Heart left ventricle (tissue), 16 donors: Measurements from ENCODE around the gene MAGI1. TPM values are rescaled to one million over a fixed set of nuclear protein-coding genes. Genes with fewer than 3 reads are reported as not detected.

Experiments used
- ATAC-seq, 4 donors: fragments of 200-7000 bp; cut with Tn5 transposase; one replicate each; pipeline ENCODE4 v1.9.1; 2020 to 2022; ENCODE audit warnings: moderate library complexity in 4 of 4, mild to moderate bottlenecking in 3 of 4, moderate number of reproducible peaks in 1 of 4
- DNase-seq, 5 donors: peaks; one replicate each; pipeline ENCODE4 v3.0.0-alpha.2; 2020
- H3K27ac ChIP-seq, 12 donors: fragments of 200-600 bp; sonication (generic) in 4 of 12; one replicate each; pipeline versions ENCODE4 v1.5.0 to v1.8.0; 2016 to 2022; ENCODE audit warnings: mild to moderate bottlenecking in 2 of 12
- H3K27me3 ChIP-seq, 9 donors: fragments of 200-600 bp; sonication (generic) in 2 of 9; one replicate each; pipeline versions ENCODE4 v1.5.1 to v1.8.0; 2016 to 2022; ENCODE audit warnings: mild to moderate bottlenecking in 3 of 9
- H3K36me3 ChIP-seq, 9 donors: fragments of 200-600 bp; sonication (generic) in 2 of 9; one replicate each; pipeline versions ENCODE4 v1.5.0 to v1.8.0; 2018 to 2022; ENCODE audit warnings: mild to moderate bottlenecking in 2 of 9
- H3K4me1 ChIP-seq, 12 donors: fragments of 200-600 bp; sonication (generic) in 4 of 12; one replicate each; pipeline versions ENCODE4 v1.5.0 to v1.8.0; 2016 to 2022; ENCODE audit warnings: mild to moderate bottlenecking in 3 of 12
- H3K4me3 ChIP-seq, 12 donors: fragments of 200-600 bp; sonication (generic) in 4 of 12; one replicate each; pipeline versions ENCODE4 v1.5.0 to v1.8.0; 2017 to 2022; ENCODE audit warnings: mild to moderate bottlenecking in 9 of 12, moderate library complexity in 4 of 12
- H3K9me3 ChIP-seq, 12 donors: fragments of 200-600 bp; sonication (generic) in 4 of 12; one replicate each; pipeline versions ENCODE4 v1.5.0 to v1.8.0; 2016 to 2022; ENCODE audit warnings: mild to moderate bottlenecking in 1 of 12
- CTCF ChIP-seq, 12 donors: fragments of 200-600 bp; sonication (generic) in 4 of 12; IDR thresholded peaks; one replicate each; pipeline versions ENCODE4 v1.5.0 to v1.8.0; 2018 to 2022; ENCODE audit warnings: antibody characterized with exemption in 12 of 12, mild to moderate bottlenecking in 5 of 12
- POLR2A ChIP-seq, 2 donors: fragments of 450-650 bp; IDR thresholded peaks; one replicate each; pipeline ENCODE4 v1.6.1; 2017; ENCODE audit warnings: antibody characterized with exemption in 2 of 2, mild to moderate bottlenecking in 2 of 2, moderate library complexity in 2 of 2
- WGBS, 4 donors: extraction: QIAGEN DNeasy Blood & Tissue Kit in 2 of 4; methylation state at CpG; one replicate each; pipeline versions ENCODE4 v1.1.5 to v1.1.7; 2013 to 2018; 5-methylcytosine and 5-hydroxymethylcytosine counted together
- intact Hi-C, 10 donors: fragments of 100-400 bp; cut with DNase I; formaldehyde crosslinking; loops; one replicate each; pipeline versions ENCODE4 v1.11.1 to v1.14.2; 2022
- polyA plus RNA-seq, 2 donors: library from polyadenylated mRNA; stranded (reverse); fragments of 200-250 nt; gene quantifications; one replicate each; pipeline ENCODE4 v1.2.3, GENCODE V29; 2013
- total RNA-seq, 9 donors: library from RNA; depleted of rRNA in 2 of 9; stranded (reverse); fragments of >200 nt in 2 of 9; fragmentation: NEBNext Ultra II Directional in 3 of 9; extraction: Animal tissue kit (Norgen Biotek cat#: 25700) in 3 of 9; gene quantifications; one replicate each; pipeline versions ENCODE4 v1.1.0 to v1.2.4, GENCODE V29; 2016 to 2023
- donor health status: ischemic (EF 13 %, LVEDD 7.1; RV severe dilation, severe dysfunction).
- donor health status: healthy with polysubstance abuse.
- donor health status: DM: no; HTN: yes; CAD: no.
- donor health status: DM: no; HTN: no; CAD: no.
- donor health status: ischemic (EF 25% LVEDD 6.9; RV normal size, moderate dysfunction).
- donor health status: ischemic (EF 25% LVEDD 5.7; RV mildly dilated, moderate dysfunction).
- donor health status: healthy.
- donor health status: DM: yes; HTN: yes; CAD: no.
- donor health status: ischemic (EF 35%, LVEDD 5.7; RV mildly dilated, moderate dysfunction).
- donor health status: nonischemic (EF 11% LVEDD 7.7; RV severe dilation, severe dysfunction).
- donor health status: DM: yes; HTN: yes; CAD: no.
- donor health status: PGD.
- donor health status: ischemic (EF 29% LVEDD 5.4; RV normal size, mild dysfunction).
- donor health status: nonischemic (EF 23%, LVEDD 6.1; RV moderate dilation, normal function).

Gene MAGI1
- total and polyA plus RNA-seq, 11 donors, result 18.5 to 52.1 (median 31.4) TPM

GRCh38 chr3:65984975-65985374 is 53.7 kb downstream of the MAGI1 start:
- 35 to 65% (median 39%) methylated on average over 1 of the region's 1 CpG for WGBS, 4 donors
- H3K36me3 ChIP-seq, result no peaks in the 10 kb centered on the region
- peak overlapping the region in 3 of 12 donors; percentile 25 to 50 (median 30) for H3K27ac ChIP-seq
- H3K4me1 ChIP-seq, result peaks cover 0 to 61% (median 15%) of the 10 kb centered on the region in 12 donors
- no peak for TF ChIP-seq POLR2A (IDR thresholded peaks at IDR 0.05)
- intact Hi-C loops, result loop anchor here in 1 of 10 donors (5.0 kb wide), 1 partner anchor 52 kb away; the partner anchor contains the start of gene MAGI1
- no peaks in the 10 kb centered on the region for H3K9me3 ChIP-seq
- DNase-seq (no peak), ATAC-seq (peak in 3 of 4 donors; percentile 41 to 58 (median 47))
- H3K27me3 ChIP-seq, result no peaks in the 10 kb centered on the region
- no peak overlapping the region for H3K4me3 ChIP-seq

- Histone ChIP-seq H3K27ac (no peak overlapping the region), H3K4me1 (peaks cover 0 to 64% (median 23%) of the 10 kb centered on the region in 12 donors), H3K9me3 (no peaks in the 10 kb centered on the region), H3K36me3 (no peaks in the 10 kb centered on the region), H3K27me3 (no peaks in the 10 kb centered on the region), H3K4me3 (no peak overlapping the region)
- DNase-seq (no peak), ATAC-seq (no peak)
- TF ChIP-seq POLR2A (IDR thresholded peaks at IDR 0.05), result no peak
- no peak for TF ChIP-seq CTCF (IDR thresholded peaks at IDR 0.05)
- intact Hi-C loops, result no loop called here
- WGBS, 4 donors, result 85 to 91% (median 90%) methylated on average over 1 of the region's 1 CpG
These were observed 55.6 kb downstream of the MAGI1 start for GRCh38 chr3:65983100-65983499.

GRCh38 chr3:65979731-65980130 is 59.0 kb downstream of the MAGI1 start:
- no peaks in the 10 kb centered on the region for H3K27me3 ChIP-seq
- peaks cover 0 to 36% (median 9%) of the 10 kb centered on the region in 12 donors for H3K4me1 ChIP-seq
- H3K27ac ChIP-seq, result peak overlapping the region in 6 of 12 donors; percentile 3 to 48 (median 22)
- no peak overlapping the region for H3K4me3 ChIP-seq
- H3K9me3 ChIP-seq, result no peaks in the 10 kb centered on the region
- no peaks in the 10 kb centered on the region for H3K36me3 ChIP-seq
- no peak for TF ChIP-seq POLR2A (IDR thresholded peaks at IDR 0.05)
- TF ChIP-seq CTCF (IDR thresholded peaks at IDR 0.05), result no peak
- peak in 2 of 4 donors; percentile 37 to 52 for ATAC-seq
- WGBS, 4 donors, result 73 to 83% (median 77%) methylated on average over 4 of the region's 4 CpGs
- intact Hi-C loops, result no loop called here
- no peak for DNase-seq

GRCh38 chr3:65979162-65979561 is 59.6 kb downstream of the MAGI1 start:
- H3K36me3 ChIP-seq, result no peaks in the 10 kb centered on the region
- peaks cover 0 to 38% (median 9%) of the 10 kb centered on the region in 12 donors for H3K4me1 ChIP-seq
- intact Hi-C loops, result no loop called here
- ATAC-seq (peak in 3 of 4 donors; percentile 54 to 74 (median 66)), DNase-seq (peak in 1 of 5 donors; percentile 30)
- H3K27me3 ChIP-seq, result no peaks in the 10 kb centered on the region
- no peak for TF ChIP-seq POLR2A (IDR thresholded peaks at IDR 0.05)
- no peak for TF ChIP-seq CTCF (IDR thresholded peaks at IDR 0.05)
- 24 to 52% (median 29%) methylated on average over 6 of the region's 6 CpGs for WGBS, 4 donors
- no peak overlapping the region for H3K4me3 ChIP-seq
- peak overlapping the region in 7 of 12 donors; percentile 3 to 48 (median 17) for H3K27ac ChIP-seq
- H3K9me3 ChIP-seq, result no peaks in the 10 kb centered on the region

GRCh38 chr3:65978116-65978515 is 60.6 kb downstream of the MAGI1 start:
- TF ChIP-seq POLR2A (IDR thresholded peaks at IDR 0.05), result no peak
- no peak for TF ChIP-seq CTCF (IDR thresholded peaks at IDR 0.05)
- Histone ChIP-seq H3K27ac (peak overlapping the region in 1 of 12 donors; percentile 44), H3K36me3 (no peaks in the 10 kb centered on the region), H3K4me3 (no peak overlapping the region), H3K4me1 (peaks cover 0 to 38% (median 9%) of the 10 kb centered on the region in 12 donors), H3K9me3 (no peaks in the 10 kb centered on the region), H3K27me3 (no peaks in the 10 kb centered on the region)
- intact Hi-C loops, result no loop called here
- ATAC-seq, result no peak
- DNase-seq, result no peak
